Astrocyte (in vitro differentiated cells and primary cell): ENCODE measurements around the gene GIMAP6. TPM values are rescaled to one million over a fixed set of nuclear protein-coding genes. Genes with fewer than 3 reads are reported as not detected.
"Not testable (repeated sequence)": the region's sequence is repeated elsewhere in the genome, so short reads cannot be mapped to it uniquely, and the experiment has no call there.

Experiments
- DNase-seq: peaks from one replicate; pipeline ENCODE4 v3.0.0-alpha.2; 2010; ENCODE audit warnings: low read depth
- FAIRE-seq: peaks from 2 replicates; lab custom pipeline; 2011; peaks lifted over from hg19 to GRCh38; lab: Jason Lieb, UNC
- H2AFZ ChIP-seq: 2 replicates; pipeline ENCODE4 v1.6.0; 2012; ENCODE audit warnings: low read depth, low read length, inconsistent platforms
- H3K27ac ChIP-seq: 2 replicates; pipeline ENCODE4 v1.5.1; 2011; ENCODE audit warnings: low read depth, low read length, inconsistent platforms
- H3K27me3 ChIP-seq: 2 replicates; pipeline ENCODE4 v1.6.0; 2011; ENCODE audit warnings: low read length, inconsistent platforms; ENCODE audit not compliant: insufficient read depth
- H3K36me3 ChIP-seq: 2 replicates; pipeline ENCODE4 v1.5.1; 2011; ENCODE audit warnings: low read length, inconsistent platforms; ENCODE audit not compliant: insufficient read depth
- H3K4me1 ChIP-seq: 2 replicates; pipeline ENCODE4 v1.5.1; 2011; ENCODE audit warnings: low read length, inconsistent platforms; ENCODE audit not compliant: insufficient read depth
- H3K4me2 ChIP-seq: 2 replicates; pipeline ENCODE4 v1.6.0; 2012; ENCODE audit warnings: low read length, inconsistent platforms
- H3K4me3 ChIP-seq: 2 replicates; pipeline ENCODE4 v1.5.1; 2011; ENCODE audit warnings: low read depth, mild to moderate bottlenecking, low read length, inconsistent platforms; ENCODE audit not compliant: insufficient read depth
- H3K79me2 ChIP-seq: 2 replicates; pipeline ENCODE4 v1.6.0; 2012; ENCODE audit warnings: mild to moderate bottlenecking, low read length, inconsistent platforms; ENCODE audit not compliant: insufficient read depth
- H3K9ac ChIP-seq: 2 replicates; pipeline ENCODE4 v1.6.0; 2012; ENCODE audit warnings: mild to moderate bottlenecking, low read length, inconsistent platforms
- H3K9me3 ChIP-seq: 2 replicates; pipeline ENCODE4 v1.5.1; 2012; ENCODE audit warnings: low read depth, mild to moderate bottlenecking, low read length, inconsistent platforms; ENCODE audit not compliant: insufficient read depth
- H4K20me1 ChIP-seq: 2 replicates; pipeline ENCODE4 v1.6.0; 2012; ENCODE audit warnings: low read length, inconsistent platforms; ENCODE audit not compliant: insufficient read depth
- H3K27ac Mint-ChIP-seq: one replicate; pipeline ENCODE4 v1.8.0; 2021; ENCODE audit warnings: mild to moderate bottlenecking, mixed read lengths; ENCODE audit not compliant: unreplicated experiment
- H3K27me3 Mint-ChIP-seq: one replicate; pipeline ENCODE4 v1.8.0; 2021; ENCODE audit warnings: low read depth, mixed read lengths; ENCODE audit not compliant: unreplicated experiment
- H3K36me3 Mint-ChIP-seq: one replicate; pipeline ENCODE4 v1.8.0; 2021; ENCODE audit warnings: low read depth, mixed read lengths; ENCODE audit not compliant: unreplicated experiment
- H3K4me1 Mint-ChIP-seq: one replicate; pipeline ENCODE4 v1.8.0; 2021; ENCODE audit warnings: low read depth, mixed read lengths; ENCODE audit not compliant: unreplicated experiment
- H3K4me3 Mint-ChIP-seq: one replicate; pipeline ENCODE4 v1.8.0; 2021; ENCODE audit warnings: mild to moderate bottlenecking, moderate library complexity, mixed read lengths; ENCODE audit not compliant: unreplicated experiment
- H3K9me3 Mint-ChIP-seq: one replicate; pipeline ENCODE4 v1.8.0; 2021; ENCODE audit warnings: mild to moderate bottlenecking, mixed read lengths; ENCODE audit not compliant: unreplicated experiment
- CTCF ChIP-seq: IDR thresholded peaks from 2 replicates; pipeline ENCODE4 v1.5.1; 2011; ENCODE audit warnings: low read depth, mild to moderate bottlenecking, inconsistent platforms, low read length, moderate library complexity; ENCODE audit not compliant: insufficient read depth
- EZH2 ChIP-seq: IDR thresholded peaks from 2 replicates; pipeline ENCODE4 v1.6.1; 2012; ENCODE audit warnings: mild to moderate bottlenecking, low read length, inconsistent platforms; ENCODE audit not compliant: insufficient read depth
- total RNA-seq: library from RNA; stranded (reverse); gene quantifications from 2 replicates; pipeline ENCODE4 v1.2.1, GENCODE V29; 2021

GIMAP6 gene
- total RNA-seq, 1 donor from 2014 or later, result not detected

- H3K4me1 Mint-ChIP-seq, result no peaks in the 10 kb centered on the region
- H3K27me3 Mint-ChIP-seq, result peaks cover 10% of the 10 kb centered on the region
- Histone ChIP-seq H4K20me1 (no peaks in the 10 kb centered on the region), H3K27me3 (no peaks in the 10 kb centered on the region), H3K79me2 (no peaks in the 10 kb centered on the region), H3K36me3 (no peaks in the 10 kb centered on the region), H2AFZ (no peak overlapping the region), H3K9ac (no peak overlapping the region), H3K9me3 (no peaks in the 10 kb centered on the region), H3K4me1 (no peaks in the 10 kb centered on the region), H3K27ac (no peak overlapping the region), H3K4me2 (no peak overlapping the region), H3K4me3 (no peak overlapping the region)
- H3K4me3 Mint-ChIP-seq, result no peak overlapping the region
- no peaks in the 10 kb centered on the region for H3K36me3 Mint-ChIP-seq
- TF ChIP-seq CTCF (no peak), EZH2 (no peak)
- FAIRE-seq (no peak), DNase-seq (no peak)
- H3K27ac Mint-ChIP-seq, result no peak overlapping the region
- H3K9me3 Mint-ChIP-seq, result no peaks in the 10 kb centered on the region
Measured at GRCh38 chr7:150621376-150621775, 10.8 kb downstream of the GIMAP6 start.

- no peaks in the 10 kb centered on the region for H3K4me1 ChIP-seq
- no peaks in the 10 kb centered on the region for H3K27me3 ChIP-seq
- FAIRE-seq (no peak), DNase-seq (no peak)
- no peaks in the 10 kb centered on the region for H3K4me1 Mint-ChIP-seq
- H2AFZ ChIP-seq, result no peak overlapping the region
- H4K20me1 ChIP-seq, result no peaks in the 10 kb centered on the region
- no peak overlapping the region for H3K9ac ChIP-seq
- H3K9me3 Mint-ChIP-seq, result no peaks in the 10 kb centered on the region
- TF ChIP-seq CTCF, result no peak
- TF ChIP-seq EZH2, result no peak
- H3K4me3 ChIP-seq, result no peak overlapping the region
- H3K4me2 ChIP-seq, result no peak overlapping the region
- H3K36me3 ChIP-seq, result no peaks in the 10 kb centered on the region
- no peaks in the 10 kb centered on the region for H3K36me3 Mint-ChIP-seq
- no peaks in the 10 kb centered on the region for H3K79me2 ChIP-seq
- H3K27me3 Mint-ChIP-seq, result peaks cover 10% of the 10 kb centered on the region
- H3K27ac Mint-ChIP-seq, result no peak overlapping the region
- H3K9me3 ChIP-seq, result no peaks in the 10 kb centered on the region
- H3K27ac ChIP-seq, result no peak overlapping the region
- H3K4me3 Mint-ChIP-seq, result no peak overlapping the region
Measured at GRCh38 chr7:150620617-150621371, 11.4 kb downstream of the GIMAP6 start.

- peaks cover 8% of the 10 kb centered on the region for H3K27me3 Mint-ChIP-seq
- H3K36me3 Mint-ChIP-seq, result no peaks in the 10 kb centered on the region
- Histone ChIP-seq H3K4me2 (no peak overlapping the region), H3K27me3 (no peaks in the 10 kb centered on the region), H4K20me1 (no peaks in the 10 kb centered on the region), H3K9me3 (no peaks in the 10 kb centered on the region), H2AFZ (no peak overlapping the region), H3K4me1 (no peaks in the 10 kb centered on the region), H3K27ac (no peak overlapping the region), H3K9ac (no peak overlapping the region), H3K79me2 (no peaks in the 10 kb centered on the region), H3K4me3 (no peak overlapping the region), H3K36me3 (no peaks in the 10 kb centered on the region)
- FAIRE-seq (no peak), DNase-seq (no peak)
- no peak overlapping the region for H3K4me3 Mint-ChIP-seq
- H3K4me1 Mint-ChIP-seq, result no peaks in the 10 kb centered on the region
- H3K9me3 Mint-ChIP-seq, result no peaks in the 10 kb centered on the region
- no peak for TF ChIP-seq CTCF
- no peak for TF ChIP-seq EZH2
- H3K27ac Mint-ChIP-seq, result no peak overlapping the region
Measured at GRCh38 chr7:150620061-150620460, 12.1 kb downstream of the GIMAP6 start.

GRCh38 chr7:150615221-150615755 lies 16.9 kb downstream of the GIMAP6 start:
- H3K9me3 ChIP-seq, FAIRE-seq, H3K27me3 ChIP-seq: not testable (repeated sequence)

More at GRCh38 chr7:150615221-150615755, 16.9 kb downstream of the GIMAP6 start:
- H3K9ac ChIP-seq, H4K20me1 ChIP-seq, H3K4me2 ChIP-seq, H3K27ac Mint-ChIP-seq, H3K27ac ChIP-seq, H3K4me1 Mint-ChIP-seq, H3K36me3 ChIP-seq, H3K4me1 ChIP-seq, DNase-seq, H3K79me2 ChIP-seq, H3K4me3 Mint-ChIP-seq, H2AFZ ChIP-seq, H3K4me3 ChIP-seq, H3K9me3 Mint-ChIP-seq, H3K36me3 Mint-ChIP-seq, H3K27me3 Mint-ChIP-seq: not testable (repeated sequence)
